Left cardiac atrium (tissue), 4 donors: ENCODE measurements around the gene MACROD2. TPM values are rescaled to one million over a fixed set of nuclear protein-coding genes. Genes with fewer than 3 reads are reported as not detected.
"Not testable (repeated sequence)": the region's sequence is repeated elsewhere in the genome, so short reads cannot be mapped to it uniquely, and the experiment has no call there.

Source experiments
- ATAC-seq, 2 donors: fragments of 200-7000 bp; cut with Tn5 transposase; one replicate each; pipeline ENCODE4 v1.9.1; 2020; ENCODE audit warnings: mild to moderate bottlenecking in 2 of 2, moderate library complexity in 2 of 2
- DNase-seq: peaks from one replicate; pipeline ENCODE4 v3.0.0-alpha.2; 2020
- intact Hi-C, 2 donors: fragments of 100-400 bp; cut with DNase I; formaldehyde crosslinking; loops; one replicate each; pipeline versions ENCODE4 v1.14.1 to v1.15.1; 2022 to 2023
- total RNA-seq, 2 donors: library from RNA; stranded (reverse); fragmentation: NEBNext Ultra II Directional; extraction: Animal tissue kit (Norgen Biotek cat#: 25700); gene quantifications; one replicate each; pipeline ENCODE4 v1.2.1, GENCODE V29; 2021
- donor health status: DM: no; HTN: yes; CAD: no.
- donor health status: DM: no; HTN: yes; CAD: no; lungs with severe emphysema.
- donor health status: DM: yes; HTN: yes; CAD: no.
- donor health status: Dilated cardiomyopathy.

MACROD2 gene
- total RNA-seq, 2 donors from 2014 or later = 1.3 to 2.6 TPM

GRCh38 chr20:14919501-14920081 is 924.3 kb downstream of the MACROD2 start:
- intact Hi-C loops = no loop called here
- DNase-seq (no peak), ATAC-seq (no peak)

DNA sequence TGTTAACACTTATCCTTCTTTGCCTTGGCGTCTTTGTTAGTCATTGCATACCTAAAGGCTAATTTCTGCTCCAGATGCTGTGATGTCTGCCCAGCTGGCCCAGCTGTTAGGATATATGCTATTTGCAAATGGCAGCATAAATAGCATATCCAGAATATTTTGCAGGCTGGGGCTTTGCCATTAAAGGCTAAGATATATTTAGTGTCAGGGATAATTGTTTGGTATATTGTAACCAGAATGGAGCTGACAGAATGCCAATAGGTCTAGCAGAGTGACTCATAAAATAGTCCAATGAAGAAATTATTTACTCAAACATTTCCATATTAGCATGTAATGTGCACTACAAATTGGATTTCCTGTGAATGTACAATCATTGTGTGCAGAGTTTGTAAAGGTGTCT is 926.2 kb downstream of the MACROD2 start:
- DNase-seq (no peak), ATAC-seq (no peak)

GRCh38 chr20:14922503-14923267 is 927.4 kb downstream of the MACROD2 start:
- ATAC-seq (no peak), DNase-seq (no peak)
- intact Hi-C loops = no loop called here

More for the DNA sequence above, 926.2 kb downstream of the MACROD2 start:
- intact Hi-C loops = no loop called here

DNA sequence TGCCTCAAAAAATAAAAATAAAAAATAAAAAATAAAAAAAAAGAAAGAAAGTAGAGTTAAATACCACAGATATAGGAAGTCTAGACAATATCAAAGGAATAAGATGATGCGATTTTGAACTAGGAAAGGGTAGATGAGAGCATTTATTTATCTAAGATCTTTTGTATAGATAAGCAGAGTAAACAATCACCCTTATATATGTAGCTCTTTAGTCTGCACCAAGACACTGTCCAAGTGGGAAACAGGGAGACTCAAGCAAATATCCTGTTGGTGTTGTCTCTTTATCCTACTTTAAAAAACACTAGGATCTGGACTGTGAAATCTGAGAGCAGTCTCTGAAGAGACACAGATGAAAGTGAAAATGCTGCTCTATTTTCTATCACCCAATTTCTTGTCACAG is 929.1 kb downstream of the MACROD2 start:
- intact Hi-C loops = no loop called here
- DNase-seq = no peak
- no peak for ATAC-seq

DNA sequence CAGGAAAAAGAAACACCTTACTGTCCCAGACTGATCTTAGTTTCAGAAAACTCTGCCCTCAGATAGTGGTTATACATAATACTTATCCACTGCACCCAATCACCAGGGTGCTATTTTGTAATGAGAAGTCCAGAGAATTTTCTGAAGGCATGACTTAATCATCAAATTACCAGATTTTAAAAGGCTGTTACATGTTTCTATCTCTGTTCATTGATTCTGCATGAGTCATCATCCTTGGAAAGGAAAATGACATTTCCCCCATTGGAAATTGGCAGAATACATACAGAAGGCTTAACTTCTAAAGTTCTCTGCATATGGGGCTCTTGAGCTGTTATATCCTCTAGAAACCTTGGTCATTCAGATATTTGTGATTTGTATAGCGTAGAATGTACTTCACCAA is 930.0 kb downstream of the MACROD2 start:
- DNase-seq (no peak), ATAC-seq (no peak)
- intact Hi-C loops = no loop called here

- DNase-seq, ATAC-seq, intact Hi-C loops: not testable (repeated sequence)
These were observed 931.1 kb downstream of the MACROD2 start for GRCh38 chr20:14926436-14926835.

GRCh38 chr20:14928083-14928482 is 932.8 kb downstream of the MACROD2 start:
- intact Hi-C loops = no loop called here
- ATAC-seq (no peak), DNase-seq (no peak)

DNA sequence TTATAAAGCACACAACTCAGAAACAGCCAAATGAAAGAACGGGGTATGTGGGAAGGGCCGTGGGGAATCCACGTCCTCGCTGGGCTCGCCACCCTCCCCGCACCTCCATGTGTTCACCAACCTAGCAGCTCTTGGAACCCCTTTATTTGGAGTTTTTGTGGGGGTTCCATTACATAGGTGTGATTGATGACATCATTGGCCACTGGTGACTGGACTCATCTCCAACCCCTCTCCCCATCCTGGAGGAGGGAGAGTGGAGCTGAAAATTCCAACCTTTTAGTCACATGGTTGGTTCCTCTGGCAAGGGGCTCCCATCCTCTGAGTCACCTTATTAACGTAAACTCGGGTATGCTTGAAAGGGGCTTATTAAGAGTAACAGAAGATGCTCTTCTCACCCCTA is 934.1 kb downstream of the MACROD2 start:
- ATAC-seq (no peak), DNase-seq (no peak)
- intact Hi-C loops = no loop called here

DNA sequence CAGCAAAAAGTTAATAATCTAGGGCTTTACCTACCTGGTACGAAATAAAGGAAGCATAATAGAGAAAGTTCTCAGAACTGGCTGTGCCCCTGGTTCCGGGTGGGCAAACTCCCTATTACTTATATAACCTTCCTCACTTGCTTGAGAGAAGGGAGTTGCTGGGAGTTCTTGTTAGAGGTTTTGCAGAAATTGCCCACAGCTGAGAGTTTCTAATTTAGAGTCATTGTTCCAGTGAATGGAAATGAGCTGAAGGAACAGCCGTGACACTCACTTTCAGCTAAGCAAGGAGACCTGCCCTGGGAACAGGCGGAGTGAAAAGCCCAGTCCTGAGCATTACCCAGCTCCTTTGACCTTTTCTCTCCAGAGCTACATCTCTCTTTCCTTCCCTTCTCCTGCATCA is 936.7 kb downstream of the MACROD2 start:
- DNase-seq (no peak), ATAC-seq (no peak)
- intact Hi-C loops = no loop called here

DNA sequence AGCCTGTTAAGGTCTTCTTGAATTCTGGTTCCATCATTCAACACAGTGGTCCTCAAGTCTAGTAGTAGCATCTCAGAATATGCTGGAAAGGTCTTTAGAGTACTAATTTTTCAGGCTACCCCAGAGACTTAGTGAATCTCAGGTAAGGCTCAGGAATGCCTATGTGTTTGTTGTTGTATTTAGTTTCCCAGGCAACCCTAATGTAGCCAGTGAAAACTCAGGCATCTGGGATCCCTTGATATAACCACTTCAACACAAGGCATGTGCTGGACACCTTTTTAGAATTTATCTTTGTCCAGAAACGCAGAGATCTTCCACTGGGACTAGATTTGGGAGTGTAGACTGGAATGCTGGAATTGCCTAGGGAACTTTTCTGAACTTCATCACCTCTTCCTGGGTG is 940.0 kb downstream of the MACROD2 start:
- ATAC-seq = no peak
- intact Hi-C loops = no loop called here
- no peak for DNase-seq

DNA sequence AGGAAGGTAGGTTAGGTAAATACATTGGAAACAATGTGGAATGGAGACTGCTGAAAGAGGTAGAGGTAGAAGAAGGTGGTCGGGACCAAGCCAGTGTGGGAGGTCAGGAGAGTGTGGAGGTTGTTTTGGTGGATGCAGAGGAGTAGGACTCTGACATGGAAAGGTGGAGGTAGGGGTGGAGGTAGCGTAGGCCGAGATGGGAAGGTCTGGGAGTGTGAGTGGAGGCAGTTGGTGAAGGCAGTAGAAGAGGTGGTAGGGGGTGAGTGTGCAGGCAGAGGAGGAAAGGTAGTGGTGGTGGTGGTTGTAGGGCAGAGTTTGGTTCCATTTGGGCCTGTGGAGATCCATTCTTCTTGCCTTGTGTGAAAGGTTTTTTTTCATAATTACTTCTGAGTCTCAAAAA is 941.7 kb downstream of the MACROD2 start:
- DNase-seq (no peak), ATAC-seq (no peak)
- intact Hi-C loops = no loop called here

DNA sequence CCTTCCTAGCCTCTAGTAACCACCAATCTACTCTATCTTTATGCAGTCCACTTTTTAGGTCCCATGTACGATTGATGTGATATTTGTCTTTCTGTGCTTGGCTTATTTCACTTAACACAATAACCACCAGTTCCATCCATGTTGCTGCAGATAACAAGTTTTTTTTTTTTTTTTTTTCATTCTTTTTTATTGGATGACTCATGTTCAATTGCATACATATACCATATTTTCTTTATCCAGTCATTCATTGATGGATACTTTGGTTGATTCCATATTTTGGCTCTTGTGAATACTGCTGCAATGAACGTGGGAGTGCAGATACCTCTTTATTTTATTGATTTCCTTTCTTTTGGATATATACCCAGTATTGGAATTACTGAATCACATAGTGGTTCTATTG is 942.5 kb downstream of the MACROD2 start:
- intact Hi-C loops = no loop called here
- ATAC-seq (no peak), DNase-seq (no peak)

DNA sequence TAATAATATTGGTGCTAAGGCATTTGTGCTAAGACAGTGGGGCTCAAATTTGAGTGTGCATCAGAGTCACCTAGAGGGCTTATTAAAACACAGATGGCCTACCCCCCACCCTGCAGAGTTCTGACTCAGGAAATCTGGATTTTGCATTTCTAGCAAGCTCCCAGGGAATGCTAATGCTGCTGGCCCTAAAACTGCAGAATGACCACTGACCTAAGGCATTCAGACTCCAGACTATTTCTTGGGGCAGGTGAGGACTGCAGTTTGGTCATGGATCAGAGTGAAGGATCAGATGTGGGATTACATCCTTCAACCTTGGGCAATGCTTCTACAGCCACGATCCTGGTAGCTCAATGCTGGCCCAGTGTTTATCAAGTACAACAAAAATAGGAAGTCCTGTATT is 952.2 kb downstream of the MACROD2 start:
- no peak for DNase-seq
- intact Hi-C loops = no loop called here
- no peak for ATAC-seq

GRCh38 chr20:14947946-14948345 is 952.6 kb downstream of the MACROD2 start:
- ATAC-seq (no peak), DNase-seq (no peak)
- intact Hi-C loops = no loop called here

DNA sequence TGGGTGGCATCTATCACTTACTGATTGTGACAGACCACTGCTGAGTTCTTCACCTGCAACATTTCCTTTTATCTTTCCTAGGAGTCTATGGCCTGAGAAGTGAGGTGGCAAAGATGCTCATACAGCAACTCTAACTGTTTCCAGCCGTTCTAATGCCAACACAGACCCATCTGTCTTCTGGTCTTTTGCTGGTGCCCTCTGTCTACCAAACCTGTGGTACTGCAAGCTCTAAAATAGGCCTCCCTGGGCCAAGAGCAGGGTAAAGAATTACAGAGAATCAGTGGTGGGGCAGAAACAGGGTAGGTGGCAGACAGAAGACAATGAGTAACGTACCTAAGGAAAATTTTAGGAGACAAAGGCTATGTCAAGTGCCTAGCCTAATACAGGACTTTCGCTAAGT is 953.1 kb downstream of the MACROD2 start:
- DNase-seq (no peak), ATAC-seq (no peak)
- intact Hi-C loops = no loop called here

DNA sequence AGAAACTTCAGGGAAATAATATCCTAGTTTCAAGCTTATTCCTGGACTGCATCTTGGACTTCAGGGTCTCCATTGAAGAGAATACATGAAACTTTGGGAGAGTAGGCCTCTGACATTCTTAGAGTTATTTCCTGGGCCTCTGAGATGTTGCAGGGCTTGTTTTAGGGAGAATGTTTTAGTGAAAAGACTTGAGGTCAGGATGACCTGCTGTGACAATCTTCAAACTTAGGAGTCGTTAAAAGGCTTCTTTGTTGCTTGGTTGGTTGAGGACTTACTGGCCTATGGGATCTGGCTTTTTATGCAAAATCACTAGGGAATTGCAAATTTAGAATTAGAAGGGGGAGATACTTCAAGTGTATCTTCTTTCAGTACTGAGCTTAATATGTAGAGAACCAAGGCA is 955.3 kb downstream of the MACROD2 start:
- intact Hi-C loops = no loop called here
- DNase-seq = no peak
- no peak for ATAC-seq

GRCh38 chr20:14951105-14951504 is 955.8 kb downstream of the MACROD2 start:
- no peak for ATAC-seq
- no peak for DNase-seq
- intact Hi-C loops = no loop called here

DNA sequence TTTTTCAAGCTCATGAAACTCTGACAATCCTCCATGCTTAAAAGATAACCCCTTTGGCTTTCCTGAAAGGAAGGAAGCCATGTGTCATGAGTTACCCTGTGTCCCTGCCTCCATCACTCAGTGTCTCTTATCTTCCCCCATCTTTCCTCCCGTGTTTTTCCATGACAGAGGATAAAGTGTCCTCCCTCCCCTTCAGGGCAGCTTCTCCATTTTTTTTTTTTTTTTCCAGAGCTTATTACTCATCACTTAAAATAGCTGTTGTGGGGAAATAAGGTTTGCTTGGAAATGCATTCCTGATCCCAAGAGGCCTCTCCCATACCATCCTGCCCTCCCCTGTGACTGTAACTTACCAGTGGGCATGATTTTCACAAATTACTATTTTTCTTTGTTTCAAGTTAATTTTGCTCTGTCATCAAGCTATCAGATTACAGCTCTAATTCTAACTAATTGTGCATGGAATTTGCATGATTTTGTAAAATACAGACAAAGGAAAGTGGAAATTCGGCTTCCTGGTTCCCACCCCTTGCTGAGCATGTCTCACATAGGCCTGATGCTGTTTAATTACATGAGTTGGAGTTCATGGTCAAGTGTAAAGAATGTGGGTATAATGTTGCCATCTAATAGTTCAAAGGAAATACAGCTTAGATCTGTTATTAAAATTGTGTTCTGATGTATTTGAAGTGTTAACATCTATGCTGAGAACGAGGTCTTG is 956.5 kb downstream of the MACROD2 start:
- intact Hi-C loops = no loop called here
- DNase-seq (no peak), ATAC-seq (peak in 1 of 2 donors; percentile 87)

GRCh38 chr20:14953736-14954135 is 958.4 kb downstream of the MACROD2 start:
- ATAC-seq (no peak), DNase-seq (no peak)
- intact Hi-C loops = no loop called here

DNA sequence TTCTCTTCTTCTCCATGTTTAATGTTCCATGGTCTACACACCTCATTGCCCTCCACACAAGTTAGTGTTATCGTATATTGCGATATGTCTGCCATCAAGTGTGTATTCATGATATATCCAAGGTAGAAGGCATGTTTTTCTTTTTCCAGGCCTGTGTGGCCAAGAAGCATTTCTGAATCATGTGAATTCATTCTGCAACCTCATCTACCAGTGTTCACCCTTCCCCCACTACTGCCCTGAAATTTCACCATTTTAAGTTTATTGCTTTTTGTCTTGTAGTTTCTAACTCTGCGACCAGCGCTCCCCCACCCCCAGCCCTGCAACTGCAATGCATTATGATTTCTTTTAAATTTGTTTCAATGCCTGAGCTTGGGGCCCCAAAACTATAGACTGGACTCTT is 960.1 kb downstream of the MACROD2 start:
- intact Hi-C loops = no loop called here
- ATAC-seq = no peak

DNA sequence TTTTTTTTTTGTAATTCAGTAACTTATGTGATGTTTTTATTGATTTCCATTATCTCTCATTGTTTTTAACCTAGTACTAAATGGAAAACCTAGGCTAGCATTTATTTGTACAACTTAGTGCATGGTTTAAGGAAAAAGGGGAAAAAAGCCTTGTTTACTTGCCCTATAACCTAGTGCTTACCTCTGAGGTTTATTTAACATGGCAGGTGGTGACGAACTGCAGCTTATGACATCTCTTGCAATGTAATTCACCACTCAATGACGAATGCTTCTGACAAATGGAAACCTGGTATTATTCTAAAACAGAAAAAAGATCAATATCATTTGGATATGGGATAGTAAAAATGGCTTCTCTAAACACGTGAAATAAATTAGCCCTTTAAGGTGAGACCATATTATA is 960.7 kb downstream of the MACROD2 start:
- intact Hi-C loops = no loop called here
- ATAC-seq (no peak), DNase-seq (no peak)

More for the DNA sequence above, 960.1 kb downstream of the MACROD2 start:
- no peak for DNase-seq
